ENCODE data around the gene ARFIP1.
"Not testable (repeated sequence)": the region's sequence is repeated elsewhere in the genome, so short reads cannot be mapped to it uniquely, and the experiment has no call there.

Gene ARFIP1

GRCh38 chr4:152887981-152888380 lies 108.2 kb downstream of the ARFIP1 start:
- no peak for DNase-seq (ENCODE audit: low read depth in 2 of 2, low spot score in 1 of 2)

DNA sequence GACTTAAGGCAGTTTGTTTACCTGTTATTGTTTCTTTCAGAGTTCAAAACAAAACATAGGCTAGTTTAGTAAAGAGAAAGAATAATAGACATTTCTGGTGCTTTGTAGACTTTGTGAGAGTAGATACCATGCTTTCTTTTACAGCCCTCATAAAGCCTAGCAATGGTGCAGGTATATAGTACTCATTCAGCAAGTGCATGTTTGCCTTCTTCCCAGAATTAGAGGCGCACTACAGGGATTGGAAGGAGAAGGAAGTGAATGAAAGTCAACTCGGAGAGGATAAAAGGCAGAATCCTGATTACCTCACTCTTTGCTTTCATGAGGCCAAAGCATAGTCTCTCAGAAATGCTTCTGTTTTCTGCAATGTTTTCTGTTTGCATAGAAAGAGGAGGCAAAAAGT lies 113.2 kb downstream of the ARFIP1 start:
- no peak for DNase-seq (ENCODE audit: low read depth in 2 of 2, low spot score in 1 of 2)

- DNase-seq (ENCODE audit: low read depth in 2 of 2, low spot score in 1 of 2), result no peak
Observed at GRCh38 chr4:152894673-152895072, 114.9 kb downstream of the ARFIP1 start.

DNA sequence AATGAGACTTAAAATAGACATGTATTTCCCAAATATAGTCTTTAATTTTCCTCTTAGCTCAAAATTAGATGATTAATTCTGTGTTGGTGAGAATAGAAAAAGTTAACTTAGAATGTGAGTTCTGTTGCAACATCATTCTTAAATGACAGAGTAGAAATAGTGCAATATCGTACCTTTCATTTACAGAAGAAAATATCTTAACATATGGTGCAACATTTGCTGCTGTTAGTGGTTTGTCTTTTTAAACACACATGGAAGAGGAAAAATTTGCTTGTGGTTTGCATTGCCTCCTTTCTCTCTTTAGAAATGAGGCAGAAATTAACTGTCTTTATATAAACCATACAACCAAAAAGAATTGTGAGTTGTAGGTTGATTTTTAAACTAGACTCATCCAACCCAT lies 117.1 kb downstream of the ARFIP1 start:
- DNase-seq (ENCODE audit: low read depth in 2 of 2, low spot score in 1 of 2), result no peak

DNA sequence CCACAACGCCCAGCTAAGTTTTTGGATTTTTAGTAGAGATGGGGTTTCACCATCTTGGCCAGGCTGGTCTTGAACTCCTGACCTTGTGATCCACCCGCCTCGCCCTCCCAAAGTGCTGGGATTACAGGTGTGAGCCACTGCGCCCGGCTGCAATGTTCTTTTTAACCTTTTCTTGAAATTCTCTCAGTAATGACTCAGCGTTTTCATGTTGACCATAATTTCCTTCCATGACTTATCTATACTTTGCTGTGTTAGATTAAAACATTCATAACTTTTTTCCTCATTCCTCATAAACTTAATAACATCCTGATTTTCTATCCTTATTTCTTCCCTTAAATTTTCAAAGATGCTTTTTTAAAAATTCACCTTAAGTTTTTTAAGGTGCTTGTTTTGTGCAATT lies 118.4 kb downstream of the ARFIP1 start:
- DNase-seq (ENCODE audit: low read depth in 2 of 2, low spot score in 1 of 2), result not testable (repeated sequence)

DNA sequence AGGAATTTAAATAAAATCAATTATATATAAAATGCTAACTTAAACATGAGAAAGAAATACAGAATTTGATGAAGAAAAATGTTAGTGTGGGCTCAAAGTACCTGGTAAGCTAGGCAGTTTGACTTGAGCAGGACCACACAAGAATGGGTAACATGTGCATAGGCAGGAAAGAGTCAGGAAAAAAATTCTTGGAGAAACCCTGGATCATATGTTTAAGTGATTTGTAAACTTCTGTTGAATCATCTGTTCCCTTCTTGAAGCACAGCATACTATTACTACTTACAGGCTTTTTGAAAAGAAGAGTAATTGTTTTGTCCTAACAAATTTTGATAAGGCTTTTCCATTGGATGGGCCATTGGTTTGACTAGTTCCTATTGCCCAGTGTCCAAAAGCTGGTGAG lies 118.9 kb downstream of the ARFIP1 start:
- no peak for DNase-seq (ENCODE audit: low read depth in 2 of 2, low spot score in 1 of 2)

DNA sequence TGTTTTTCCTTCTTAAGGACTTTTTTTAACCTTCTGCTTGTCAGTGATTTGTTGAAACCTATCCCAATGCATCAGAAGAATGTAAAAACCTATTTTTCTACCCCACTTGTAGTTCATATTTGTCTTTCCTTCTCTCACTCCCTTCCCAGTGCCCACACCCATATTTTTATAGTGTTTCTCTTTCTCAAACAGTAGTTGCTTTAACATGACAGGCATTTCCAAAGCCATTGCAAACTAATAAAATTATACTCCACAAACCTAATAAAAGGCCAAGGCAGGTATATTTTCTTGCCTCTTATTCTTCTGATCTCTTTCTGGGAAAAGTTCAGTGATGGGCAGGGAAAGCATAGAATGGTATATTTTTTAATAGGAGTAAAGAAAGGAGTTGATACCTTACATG lies 120.6 kb downstream of the ARFIP1 start:
- no peak for DNase-seq (ENCODE audit: low read depth in 2 of 2, low spot score in 1 of 2)

GRCh38 chr4:152901205-152901604 lies 121.5 kb downstream of the ARFIP1 start:
- DNase-seq (ENCODE audit: low read depth in 2 of 2, low spot score in 1 of 2), result no peak

DNA sequence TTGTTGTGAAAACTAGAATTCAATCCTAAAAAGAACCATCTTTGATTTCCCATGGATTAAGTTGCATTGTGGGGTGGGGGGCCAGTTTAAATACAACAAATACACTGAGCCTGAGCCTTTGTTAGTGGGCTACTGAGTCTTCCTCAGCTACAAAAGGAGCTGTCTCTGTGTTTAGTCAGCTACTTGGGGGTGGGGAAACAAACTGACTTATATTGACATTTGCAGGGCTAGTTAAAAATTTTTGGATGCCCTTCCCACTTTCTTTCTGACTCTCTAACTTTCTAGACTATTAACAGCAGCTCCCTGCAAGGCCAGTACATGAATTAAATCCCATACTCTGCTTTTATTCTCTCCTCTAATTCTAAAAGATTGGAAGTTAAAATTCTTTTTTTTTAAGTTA lies 123.9 kb downstream of the ARFIP1 start:
- DNase-seq (ENCODE audit: low read depth in 2 of 2, low spot score in 1 of 2), result no peak

GRCh38 chr4:152909901-152910300 lies 130.1 kb downstream of the ARFIP1 start:
- DNase-seq (ENCODE audit: low read depth in 2 of 2, low spot score in 1 of 2), result no peak

DNA sequence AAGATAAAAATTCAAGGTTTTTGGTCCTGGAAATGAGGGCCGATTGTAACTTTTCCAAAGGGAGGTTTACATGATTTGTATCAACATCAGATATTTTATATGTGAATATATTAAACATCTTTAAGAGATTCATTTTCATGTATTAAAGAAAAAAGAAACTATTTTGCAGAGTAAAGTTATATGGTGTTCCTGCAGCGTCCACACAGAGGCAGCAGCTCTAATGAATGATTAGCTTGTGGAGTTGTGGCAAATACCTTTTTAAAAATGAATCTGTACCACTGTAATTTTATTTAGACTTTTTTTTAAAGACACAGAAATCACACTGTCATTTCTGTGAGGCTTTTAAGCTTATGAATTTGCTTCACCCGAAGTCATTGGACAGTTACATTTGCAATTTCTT lies 130.8 kb downstream of the ARFIP1 start:
- no peak for DNase-seq (ENCODE audit: low read depth in 2 of 2, low spot score in 1 of 2)

DNA sequence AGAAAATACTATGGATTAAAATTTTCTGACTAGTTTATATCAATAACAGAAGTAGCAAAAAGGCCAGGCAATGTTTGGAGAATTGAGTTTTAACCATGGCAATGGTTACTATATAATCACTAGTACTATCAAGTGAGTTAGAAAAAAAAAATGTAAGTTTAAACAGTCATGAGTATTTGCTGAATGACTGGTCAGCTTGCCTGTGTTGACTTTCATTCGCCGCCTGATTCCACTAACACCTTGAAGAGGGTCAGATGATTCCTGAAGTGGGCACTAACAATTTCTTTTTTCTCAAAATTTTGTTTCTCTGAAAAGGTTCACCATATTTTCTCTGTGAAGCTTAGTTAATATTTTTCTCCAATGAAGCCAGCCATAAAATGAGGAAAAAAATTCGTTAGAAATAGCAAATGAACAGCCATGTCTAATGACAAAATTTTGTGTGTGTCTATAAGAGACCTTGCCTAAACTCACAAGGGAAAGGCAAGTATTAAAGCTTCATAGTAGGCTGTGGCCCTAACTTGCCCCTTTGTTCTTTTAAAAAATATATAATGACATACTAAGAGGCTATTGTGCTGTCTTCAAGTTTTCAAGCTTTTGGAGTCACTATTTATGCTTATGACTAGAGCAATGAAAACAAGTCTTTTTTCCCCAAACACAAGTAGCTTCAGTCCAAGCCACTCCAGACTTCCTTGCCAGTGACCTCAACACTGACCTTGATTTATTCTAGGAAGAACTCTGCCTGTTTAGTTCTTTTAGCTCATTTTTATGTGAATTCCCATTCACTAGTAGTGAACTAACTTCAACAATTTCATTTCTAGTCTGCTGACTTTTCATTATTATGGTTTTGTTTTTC lies 138.0 kb downstream of the ARFIP1 start:
- DNase-seq (ENCODE audit: low read depth in 2 of 2, low spot score in 1 of 2), result no peak

DNA sequence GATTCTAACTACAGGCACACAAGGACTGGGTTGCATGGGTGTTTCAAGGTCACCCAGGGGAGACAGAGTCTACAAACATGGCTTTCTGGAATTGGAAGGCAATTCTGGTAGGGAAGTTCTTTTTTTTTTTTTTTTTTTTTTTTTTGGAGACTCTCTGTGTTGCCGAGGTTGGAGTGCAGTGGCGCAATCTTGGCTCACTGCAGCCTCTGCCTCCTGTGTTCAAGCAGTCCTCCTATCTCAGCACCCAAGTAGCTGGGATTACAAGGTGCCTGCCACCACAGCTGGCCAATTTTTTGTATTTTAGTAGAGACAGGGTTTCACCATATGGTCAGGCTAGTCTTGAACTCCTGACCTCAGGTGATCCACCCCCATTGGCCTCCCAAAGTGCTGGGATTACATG lies 140.1 kb downstream of the ARFIP1 start:
- no peak for DNase-seq (ENCODE audit: low read depth in 2 of 2, low spot score in 1 of 2)

DNA sequence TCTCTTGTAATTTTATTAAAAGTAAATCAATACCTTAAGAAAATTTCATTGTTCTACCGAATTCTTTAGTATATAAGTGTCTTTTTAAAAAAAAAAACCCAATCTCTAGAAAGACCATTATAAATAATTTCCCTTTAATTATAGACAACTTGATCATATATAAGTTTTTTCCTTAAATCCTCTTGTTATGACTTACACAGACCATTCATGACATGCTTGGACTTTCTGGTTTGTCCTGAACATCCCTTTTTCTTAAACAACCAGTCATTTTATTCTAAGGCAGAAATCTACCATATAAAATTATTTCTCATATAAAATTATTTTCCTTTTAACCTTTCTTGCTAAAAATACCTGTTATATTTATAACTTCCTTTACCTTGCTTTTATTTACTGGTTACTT lies 141.0 kb downstream of the ARFIP1 start:
- DNase-seq (ENCODE audit: low read depth in 2 of 2, low spot score in 1 of 2), result no peak

DNA sequence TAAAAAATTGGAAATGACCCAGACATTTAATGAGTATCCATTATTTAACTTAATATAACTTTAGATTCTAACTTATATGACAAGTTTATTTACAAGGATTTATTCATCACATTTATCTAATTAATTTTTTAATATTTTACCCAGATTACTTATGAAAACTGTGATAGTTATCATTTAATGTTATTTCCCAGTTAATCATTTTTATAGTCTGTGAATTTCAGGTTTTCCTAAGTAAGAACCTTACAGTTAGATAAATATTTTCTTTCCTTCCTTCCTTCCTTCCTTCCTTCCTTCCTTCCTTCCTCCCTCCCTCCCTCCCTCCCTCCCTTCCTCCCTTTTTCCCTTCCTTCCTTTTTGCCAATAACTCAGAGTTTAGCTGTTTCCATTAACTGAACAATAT lies 141.5 kb downstream of the ARFIP1 start:
- no peak for DNase-seq (ENCODE audit: low read depth in 2 of 2, low spot score in 1 of 2)

DNA sequence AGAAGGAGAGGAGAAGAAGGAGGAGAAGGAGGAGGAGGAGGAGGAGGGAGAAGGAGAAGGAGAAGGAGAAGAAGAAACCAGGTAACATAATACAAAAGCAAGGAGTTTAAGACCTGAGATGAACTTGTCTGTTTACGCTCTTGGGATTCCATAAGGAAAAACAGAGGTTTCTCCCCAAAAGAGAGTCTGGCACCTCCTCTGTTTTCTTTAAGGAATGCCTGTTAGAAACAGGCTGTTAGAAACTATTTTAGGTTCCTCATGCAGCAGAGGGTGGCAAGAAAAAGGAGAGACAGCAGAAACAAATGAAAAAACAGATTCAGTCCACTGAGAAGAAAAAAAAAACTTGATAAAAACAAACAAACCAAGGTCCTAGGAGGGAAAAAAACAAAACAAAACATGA lies 146.1 kb downstream of the ARFIP1 start:
- DNase-seq (ENCODE audit: low read depth in 2 of 2, low spot score in 1 of 2), result no peak

GRCh38 chr4:152926959-152927358 lies 147.2 kb downstream of the ARFIP1 start:
- DNase-seq (ENCODE audit: low read depth in 2 of 2, low spot score in 1 of 2), result no peak

DNA sequence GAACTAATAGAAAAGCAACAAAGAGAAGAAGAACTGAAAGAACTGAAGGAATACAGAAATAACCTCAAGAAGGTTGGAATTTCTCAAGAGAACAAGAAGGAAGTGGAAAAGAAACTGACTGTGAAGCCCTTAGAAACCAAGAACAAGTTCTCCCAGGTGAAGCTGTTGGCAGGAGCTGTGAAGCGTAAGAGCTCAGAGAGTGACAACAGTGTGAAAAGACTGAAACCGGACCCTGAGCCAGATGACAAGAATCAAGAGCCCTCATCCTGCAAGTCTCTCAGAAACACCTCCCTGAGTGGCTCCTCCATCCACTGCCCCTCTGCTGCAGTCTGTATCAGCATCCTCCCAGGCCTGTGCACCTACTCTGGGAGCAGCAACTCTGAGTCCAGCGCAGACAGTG lies 148.0 kb downstream of the ARFIP1 start:
- no peak for DNase-seq (ENCODE audit: low read depth in 2 of 2, low spot score in 1 of 2)

DNA sequence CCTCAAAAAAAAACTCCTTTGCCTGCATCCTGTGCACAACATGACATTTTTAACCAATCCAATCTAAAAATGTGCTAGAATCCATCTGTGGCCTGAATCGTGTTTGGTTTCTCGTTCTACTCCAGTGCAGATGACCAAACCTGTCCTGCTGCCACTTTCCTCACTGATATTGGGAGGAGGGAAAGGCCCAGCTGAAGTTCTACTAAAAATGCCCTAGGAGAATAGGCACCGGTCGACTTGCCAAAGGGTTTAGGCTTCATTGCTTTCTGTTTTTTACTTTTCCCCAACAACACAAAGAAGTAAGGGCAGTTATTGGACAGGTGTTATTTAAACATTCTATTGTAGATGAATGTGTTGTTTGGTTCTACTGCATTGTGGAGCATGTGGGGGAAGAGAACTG lies 148.5 kb downstream of the ARFIP1 start:
- DNase-seq (ENCODE audit: low read depth in 2 of 2, low spot score in 1 of 2), result no peak

- DNase-seq (ENCODE audit: low read depth in 2 of 2, low spot score in 1 of 2), result no peak
Observed at GRCh38 chr4:152929888-152930287, 150.1 kb downstream of the ARFIP1 start.

DNA sequence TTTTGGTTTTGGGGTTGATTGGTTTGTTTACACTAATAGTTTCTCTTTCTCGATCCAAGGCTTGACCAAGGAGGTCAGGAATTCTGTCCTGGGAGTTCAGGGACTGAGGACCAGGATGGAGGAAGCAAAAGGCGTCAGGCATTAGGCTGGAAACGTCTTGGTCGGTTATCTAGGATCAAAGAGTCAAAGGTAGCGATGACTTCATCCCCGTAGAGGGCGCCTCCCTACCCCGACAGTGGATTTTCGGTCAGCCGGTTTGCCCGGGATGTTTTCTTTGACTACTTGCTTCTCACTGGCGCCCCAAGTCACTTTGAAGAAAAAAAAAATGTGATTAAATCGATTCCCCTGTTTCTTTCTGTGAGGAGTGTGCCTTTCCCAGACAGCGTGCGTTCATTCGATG lies 155.4 kb downstream of the ARFIP1 start:
- DNase-seq (ENCODE audit: low read depth in 2 of 2, low spot score in 1 of 2), result no peak

DNA sequence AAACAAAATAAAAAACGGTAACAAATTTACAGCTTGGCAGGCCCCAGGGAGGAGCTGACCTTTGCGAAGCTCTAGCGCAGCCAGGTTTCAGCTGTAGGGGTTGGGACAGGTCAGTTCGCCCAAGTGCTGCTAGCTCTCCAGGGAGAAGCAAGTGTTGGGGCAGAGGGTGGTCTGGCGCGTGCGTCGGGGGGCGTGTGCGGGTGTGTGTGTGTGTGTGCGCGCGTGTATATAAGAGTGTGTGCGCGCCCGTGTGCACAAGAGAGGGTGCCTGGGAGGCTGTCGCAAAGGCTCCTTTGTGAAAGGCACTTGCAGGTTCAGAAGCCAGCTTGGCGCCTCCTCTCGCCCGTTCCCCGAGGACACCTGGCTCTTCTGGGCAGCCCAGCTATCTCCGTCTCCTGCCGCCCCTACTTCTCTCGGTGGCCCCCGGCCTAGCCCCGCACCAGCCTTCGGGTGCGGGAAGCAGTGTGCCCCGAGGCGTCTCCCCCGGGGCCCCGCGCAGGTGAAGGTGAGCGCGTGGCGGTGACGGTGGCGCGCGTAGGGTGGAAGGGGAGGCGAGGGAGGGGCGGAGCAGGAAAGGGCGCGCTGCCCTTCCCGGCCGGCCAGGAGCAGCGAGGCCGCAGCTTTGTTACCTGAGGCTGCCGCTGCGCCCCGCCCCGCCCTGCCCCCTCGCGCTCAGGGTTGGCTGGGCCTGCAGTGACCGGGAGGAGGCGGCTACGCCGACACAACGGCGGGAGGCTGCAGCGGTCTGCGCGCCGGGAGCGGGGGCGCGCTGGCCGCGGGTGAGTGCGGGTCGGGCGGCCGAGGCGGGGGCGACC lies 156.1 kb downstream of the ARFIP1 start, which contains the start of gene FHDC1:
Gene FHDC1, plus strand, starts transcription at position 693 of the 815 bp plus-strand sequence. CDS start 6,735 bp downstream, outside the sequence.
- no peak for DNase-seq (ENCODE audit: low read depth in 2 of 2, low spot score in 1 of 2)

All from stimulated activated CD8-positive, alpha-beta memory T cell treated with anti-CD3 and anti-CD28 coated beads, Interleukin-4, amount 100 ng/mL, for 1 hour (primary cell).